ENCODE measurements around the gene ASTN2. TPM values are rescaled to one million over a fixed set of nuclear protein-coding genes. Genes with fewer than 3 reads are reported as not detected.
A peak's percentile ranks its signal among the peaks of the same experiment; 100 is the strongest.

The ASTN2 gene
- total RNA-seq, 1 donor from 2014 or later: 12.2 TPM

- no peak for TF ChIP-seq CTCF (IDR thresholded peaks at IDR 0.05; ENCODE audit: insufficient read depth, low read length, poor library complexity, severe bottlenecking)
- Histone ChIP-seq H3K4me3 (ENCODE audit: low read depth, low read length) (no peak overlapping the region), H3K27me3 (ENCODE audit: control insufficient read depth, insufficient read depth, low read length) (no peaks in the 10 kb centered on the region), H3K36me3 (ENCODE audit: control insufficient read depth, insufficient read depth, low read length) (no peaks in the 10 kb centered on the region)
- no peak for DNase-seq (ENCODE audit: low read depth)
Observed at GRCh38 chr9:117178596-117179375, 236.1 kb downstream of the ASTN2 start.

DNA sequence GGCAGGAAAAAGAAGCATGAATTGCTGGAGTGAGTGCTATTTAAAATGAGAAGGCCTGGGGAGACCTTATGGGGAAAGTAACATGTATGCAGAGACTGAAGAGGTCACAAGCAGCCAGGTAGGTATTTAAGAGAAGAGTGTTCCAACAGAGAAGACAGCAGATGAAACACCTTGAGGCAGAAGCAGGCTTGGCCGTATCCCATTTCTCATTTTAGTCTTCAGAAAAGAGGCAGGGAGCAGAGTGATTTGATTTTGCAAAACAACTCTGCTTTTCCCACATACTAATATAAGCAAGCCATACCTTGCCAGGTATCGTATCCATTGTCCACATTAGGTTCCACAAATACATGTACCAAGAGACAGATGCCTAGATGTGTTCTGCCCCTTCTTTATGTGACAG is 244.3 kb downstream of the ASTN2 start:
- DNase-seq (ENCODE audit: low read depth): no peak

DNA sequence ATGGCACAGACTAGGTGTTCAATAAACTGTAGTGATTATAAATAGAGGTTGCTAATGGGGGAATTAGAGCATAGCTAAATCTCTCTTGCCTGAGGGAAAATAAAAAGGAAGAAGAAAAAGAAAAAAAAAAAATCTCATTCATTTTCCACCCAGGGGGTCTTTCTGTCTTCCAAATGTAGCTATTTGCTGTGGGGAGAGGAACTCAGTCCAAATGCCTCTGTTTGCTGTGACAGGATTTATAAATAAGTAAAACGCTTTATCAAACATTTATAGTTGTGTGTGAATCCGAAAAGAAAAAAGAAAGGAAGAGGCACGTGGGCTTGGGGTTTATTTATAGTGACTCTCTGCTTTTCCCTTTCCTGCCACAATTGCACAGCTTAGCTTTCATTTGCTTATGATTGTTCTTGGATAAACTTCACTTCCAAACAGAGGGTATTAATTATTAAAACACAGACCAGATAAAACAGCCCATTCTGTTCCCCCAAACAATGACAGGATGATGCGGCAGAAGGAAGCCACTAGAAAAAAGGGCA is 245.7 kb downstream of the ASTN2 start:
- no peak for TF ChIP-seq CTCF (IDR thresholded peaks at IDR 0.05; ENCODE audit: insufficient read depth, low read length, poor library complexity, severe bottlenecking)

More for the DNA sequence above, 244.3 kb downstream of the ASTN2 start:
- TF ChIP-seq CTCF (IDR thresholded peaks at IDR 0.05; ENCODE audit: insufficient read depth, low read length, poor library complexity, severe bottlenecking): no peak
- H3K4me3 ChIP-seq (ENCODE audit: low read depth, low read length): no peak overlapping the region
- no peaks in the 10 kb centered on the region for H3K36me3 ChIP-seq (ENCODE audit: control insufficient read depth, insufficient read depth, low read length)
- H3K27me3 ChIP-seq (ENCODE audit: control insufficient read depth, insufficient read depth, low read length): no peaks in the 10 kb centered on the region

DNA sequence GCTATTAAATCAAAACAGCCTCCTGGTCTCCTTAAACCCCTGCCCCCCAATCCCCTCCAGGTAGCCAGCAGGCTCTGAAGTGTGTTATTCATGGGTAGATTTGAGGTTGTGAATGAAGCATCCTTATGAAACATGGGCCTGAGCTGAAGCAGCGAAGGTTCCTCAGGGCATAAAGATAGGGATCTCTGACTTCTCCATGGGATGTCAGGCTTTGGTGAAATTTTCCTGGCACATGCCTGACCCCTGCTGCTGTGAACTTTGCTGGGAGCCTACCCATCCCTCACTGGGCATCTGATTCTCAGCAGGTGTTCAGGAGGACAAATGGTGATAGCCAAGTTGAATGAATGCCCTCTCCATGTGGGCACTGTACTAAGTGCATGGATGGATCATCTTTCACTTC is 250.3 kb downstream of the ASTN2 start:
- Histone ChIP-seq H3K4me3 (ENCODE audit: low read depth, low read length) (no peak overlapping the region), H3K27me3 (ENCODE audit: control insufficient read depth, insufficient read depth, low read length) (no peaks in the 10 kb centered on the region), H3K36me3 (ENCODE audit: control insufficient read depth, insufficient read depth, low read length) (no peaks in the 10 kb centered on the region)
- DNase-seq (ENCODE audit: low read depth): no peak
- TF ChIP-seq CTCF (IDR thresholded peaks at IDR 0.05; ENCODE audit: insufficient read depth, low read length, poor library complexity, severe bottlenecking): no peak

More for the DNA sequence above, 245.7 kb downstream of the ASTN2 start:
- Histone ChIP-seq H3K4me3 (ENCODE audit: low read depth, low read length) (no peak overlapping the region), H3K27me3 (ENCODE audit: control insufficient read depth, insufficient read depth, low read length) (no peaks in the 10 kb centered on the region), H3K36me3 (ENCODE audit: control insufficient read depth, insufficient read depth, low read length) (no peaks in the 10 kb centered on the region)
- DNase-seq (ENCODE audit: low read depth): no peak

DNA sequence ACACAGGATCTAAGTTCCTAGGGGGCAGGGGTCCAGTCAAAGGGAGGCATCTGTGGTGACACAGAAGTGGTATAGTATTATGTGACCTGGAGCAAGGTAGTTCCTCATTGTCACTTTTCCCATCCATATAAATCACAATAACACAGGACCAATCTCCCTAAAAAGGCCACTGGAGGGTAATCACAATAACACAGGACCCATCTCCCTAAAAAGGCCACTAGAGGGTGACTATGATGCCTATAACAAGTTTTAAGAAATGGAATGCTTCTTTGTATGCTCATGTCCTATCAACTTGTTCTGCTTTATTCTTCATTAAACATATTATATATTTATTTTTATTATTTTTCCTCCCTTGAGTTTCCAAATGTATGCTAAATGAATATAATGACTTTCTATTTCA is 254.6 kb downstream of the ASTN2 start:
- DNase-seq (ENCODE audit: low read depth): no peak
- H3K4me3 ChIP-seq (ENCODE audit: low read depth, low read length): no peak overlapping the region
- TF ChIP-seq CTCF (IDR thresholded peaks at IDR 0.05; ENCODE audit: insufficient read depth, low read length, poor library complexity, severe bottlenecking): peak; percentile 39
- no peaks in the 10 kb centered on the region for H3K27me3 ChIP-seq (ENCODE audit: control insufficient read depth, insufficient read depth, low read length)
- no peaks in the 10 kb centered on the region for H3K36me3 ChIP-seq (ENCODE audit: control insufficient read depth, insufficient read depth, low read length)
